Measurements from ENCODE around the gene BTG2. TPM values are rescaled to one million over a fixed set of nuclear protein-coding genes. Genes with fewer than 3 reads are reported as not detected.
"Not testable (repeated sequence)": the region's sequence is repeated elsewhere in the genome, so short reads cannot be mapped to it uniquely, and the experiment has no call there.

The BTG2 gene
- polyA plus RNA-seq, 3 donors, result 91.8 to 119 (median 100) TPM

GRCh38 chr1:203289281-203289981 lies 15.9 kb upstream of the BTG2 start:
- DNase-seq, result no peak

GRCh38 chr1:203289982-203290260 lies 15.4 kb upstream of the BTG2 start:
- DNase-seq, result no peak

- peak; percentile 94 for DNase-seq
These were observed 14.8 kb upstream of the BTG2 start for GRCh38 chr1:203290261-203291089.

- no peak for DNase-seq
These were observed 13.9 kb upstream of the BTG2 start for GRCh38 chr1:203291201-203292096.

GRCh38 chr1:203295796-203296195 lies 9.5 kb upstream of the BTG2 start:
- no peak for DNase-seq

- DNase-seq, result no peak
These were observed 8.8 kb upstream of the BTG2 start for GRCh38 chr1:203296460-203297073.

- no peak for DNase-seq
These were observed 6.2 kb upstream of the BTG2 start for GRCh38 chr1:203299169-203299568.

GRCh38 chr1:203299719-203300429 lies 5.4 kb upstream of the BTG2 start:
- not testable (repeated sequence) for DNase-seq

- DNase-seq, result no peak
These were observed 4.6 kb upstream of the BTG2 start for GRCh38 chr1:203300441-203301330.

- no peak for DNase-seq
These were observed 4.0 kb upstream of the BTG2 start for GRCh38 chr1:203301331-203301668.

- no peak for DNase-seq
These were observed 2.9 kb upstream of the BTG2 start for GRCh38 chr1:203302456-203302855.

- no peak for DNase-seq
These were observed 2.4 kb upstream of the BTG2 start for GRCh38 chr1:203302894-203303293.

GRCh38 chr1:203304391-203304918 lies 864 bp upstream of the BTG2 start:
- no peak for DNase-seq

- no peak for DNase-seq
These were observed 430 bp downstream of the BTG2 start for GRCh38 chr1:203305809-203306088.

GRCh38 chr1:203306089-203306964 lies 1.0 kb downstream of the BTG2 start:
- peak; percentile 74 for DNase-seq

- DNase-seq, result no peak
These were observed 1.7 kb downstream of the BTG2 start for GRCh38 chr1:203306965-203307541.

- DNase-seq, result no peak
These were observed 2.4 kb downstream of the BTG2 start for GRCh38 chr1:203307641-203308126.

- no peak for DNase-seq
These were observed 3.1 kb downstream of the BTG2 start for GRCh38 chr1:203308328-203308922.

Data from renal pelvis (tissue), 4 donors.